Esophagus (tissue), 2 donors: ENCODE data around the gene CARD9. TPM values are rescaled to one million over a fixed set of nuclear protein-coding genes. Genes with fewer than 3 reads are reported as not detected.
A peak's percentile ranks its signal among the peaks of the same experiment; 100 is the strongest.

Source experiments
- H3K27ac ChIP-seq, 2 donors: one replicate each; pipeline ENCODE4 v1.5.1; 2013; ENCODE audit warnings: low read depth in 2 of 2, mild to moderate bottlenecking in 2 of 2, inconsistent platforms in 1 of 2, low read length in 1 of 2, moderate library complexity in 1 of 2
- H3K27me3 ChIP-seq, 2 donors: one replicate each; pipeline ENCODE4 v1.6.1; 2013; ENCODE audit warnings: low read length in 2 of 2, control low read depth in 1 of 2, mild to moderate bottlenecking in 1 of 2; ENCODE audit not compliant: insufficient read depth in 2 of 2, control insufficient read depth in 1 of 2
- H3K36me3 ChIP-seq, 2 donors: one replicate each; pipeline ENCODE4 v1.6.1; 2013; ENCODE audit warnings: low read length in 1 of 2; ENCODE audit not compliant: control insufficient read depth in 2 of 2, insufficient read depth in 2 of 2
- H3K4me1 ChIP-seq, 2 donors: one replicate each; pipeline ENCODE4 v1.6.1; 2013; ENCODE audit warnings: low read length in 1 of 2; ENCODE audit not compliant: control insufficient read depth in 2 of 2, insufficient read depth in 2 of 2
- H3K4me3 ChIP-seq, 2 donors: one replicate each; pipeline ENCODE4 v1.5.1; 2013; ENCODE audit warnings: low read length in 2 of 2, mild to moderate bottlenecking in 2 of 2, low read depth in 1 of 2, moderate library complexity in 1 of 2
- H3K9me3 ChIP-seq, 2 donors: one replicate each; pipeline ENCODE4 v1.6.1; 2013; ENCODE audit warnings: mild to moderate bottlenecking in 2 of 2, low read depth in 1 of 2, low read length in 1 of 2, moderate library complexity in 1 of 2; ENCODE audit not compliant: control insufficient read depth in 2 of 2, insufficient read depth in 1 of 2
- WGBS, 2 donors: extraction: QIAGEN DNeasy Blood & Tissue Kit; methylation state at CpG; one replicate each; pipeline ENCODE4 v1.1.7; 2013; 5-methylcytosine and 5-hydroxymethylcytosine counted together
- polyA plus RNA-seq, 2 donors: library from polyadenylated mRNA; stranded (reverse); fragments of 200-250 nt; gene quantifications; one replicate each; pipeline ENCODE4 v1.2.3, GENCODE V29; 2013
- donor health status: healthy with polysubstance abuse.
- donor health status: Bipolar disorder and iron deficiency.

Gene CARD9
- polyA plus RNA-seq, 2 donors, result 1.1 to 1.8 TPM

DNA sequence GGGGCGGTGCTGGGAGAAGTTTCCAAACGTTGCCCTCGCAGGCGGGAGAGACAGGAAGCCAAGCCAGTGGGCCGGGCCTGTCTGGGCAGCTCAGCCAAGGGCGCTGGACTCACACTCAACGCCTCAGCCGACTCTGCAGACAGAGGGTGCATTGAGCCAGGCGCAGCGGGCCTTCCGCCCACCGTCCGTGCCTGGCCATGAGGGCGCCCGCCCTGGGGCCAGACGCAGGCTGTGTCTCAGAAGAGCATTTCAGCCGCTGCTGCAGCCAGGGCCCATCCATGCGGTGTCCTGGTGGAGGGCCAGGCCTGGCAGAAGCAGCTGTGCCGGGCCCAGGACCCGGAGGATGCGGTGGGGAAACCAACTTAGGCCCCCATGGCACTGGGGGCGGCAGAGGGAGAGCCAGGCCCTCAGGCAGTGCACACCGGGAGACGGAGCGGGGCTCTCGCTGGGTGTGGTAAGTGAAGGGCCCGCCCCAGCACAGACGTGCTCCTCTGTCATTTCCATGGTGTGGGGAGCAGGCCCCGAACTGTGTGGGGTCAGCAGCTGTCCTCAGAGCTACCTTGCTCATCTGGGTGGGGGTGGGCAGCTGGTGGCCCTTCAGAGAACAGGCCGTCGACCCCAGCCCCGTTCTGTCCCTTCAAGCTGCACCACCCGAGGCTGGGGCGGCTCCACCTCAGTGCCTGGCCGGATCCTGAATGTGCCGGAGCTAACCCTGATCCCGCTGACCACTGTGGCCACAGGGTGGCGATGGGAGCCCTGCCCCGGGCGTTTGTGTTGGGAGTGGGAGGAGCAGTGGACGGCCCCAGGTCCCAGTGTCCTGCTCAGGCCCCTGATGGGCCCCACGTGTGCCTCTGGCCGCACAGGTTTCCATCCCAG, 27.9 kb downstream of the CARD9 start:
- H3K9me3 ChIP-seq, result no peaks in the 10 kb centered on the region
- peaks cover 7 to 22% of the 10 kb centered on the region in 2 donors for H3K4me1 ChIP-seq
- no peak overlapping the region for H3K4me3 ChIP-seq
- 28 to 40% methylated on average over 39 to 43 of the region's 43 CpGs for WGBS, 2 donors
- H3K27me3 ChIP-seq, result no peaks in the 10 kb centered on the region
- H3K27ac ChIP-seq, result peak overlapping the region in 1 of 2 donors; percentile 17
- H3K36me3 ChIP-seq, result no peaks in the 10 kb centered on the region

- Histone ChIP-seq H3K27me3 (no peaks in the 10 kb centered on the region), H3K36me3 (no peaks in the 10 kb centered on the region), H3K4me1 (peaks cover 7 to 22% of the 10 kb centered on the region in 2 donors), H3K27ac (no peak overlapping the region), H3K4me3 (no peak overlapping the region), H3K9me3 (no peaks in the 10 kb centered on the region)
- WGBS, 2 donors, result 60 to 64% methylated on average over 21 of the region's 21 CpGs
These were observed 28.8 kb downstream of the CARD9 start for GRCh38 chr9:136344544-136345280.

GRCh38 chr9:136343884-136344269, 29.6 kb downstream of the CARD9 start:
- H3K9me3 ChIP-seq, result no peaks in the 10 kb centered on the region
- no peaks in the 10 kb centered on the region for H3K27me3 ChIP-seq
- H3K36me3 ChIP-seq, result no peaks in the 10 kb centered on the region
- H3K4me1 ChIP-seq, result peaks cover 7 to 22% of the 10 kb centered on the region in 2 donors
- no peak overlapping the region for H3K4me3 ChIP-seq
- H3K27ac ChIP-seq, result no peak overlapping the region
- 93% methylated on average over 24 of the region's 24 CpGs for WGBS, 2 donors

DNA sequence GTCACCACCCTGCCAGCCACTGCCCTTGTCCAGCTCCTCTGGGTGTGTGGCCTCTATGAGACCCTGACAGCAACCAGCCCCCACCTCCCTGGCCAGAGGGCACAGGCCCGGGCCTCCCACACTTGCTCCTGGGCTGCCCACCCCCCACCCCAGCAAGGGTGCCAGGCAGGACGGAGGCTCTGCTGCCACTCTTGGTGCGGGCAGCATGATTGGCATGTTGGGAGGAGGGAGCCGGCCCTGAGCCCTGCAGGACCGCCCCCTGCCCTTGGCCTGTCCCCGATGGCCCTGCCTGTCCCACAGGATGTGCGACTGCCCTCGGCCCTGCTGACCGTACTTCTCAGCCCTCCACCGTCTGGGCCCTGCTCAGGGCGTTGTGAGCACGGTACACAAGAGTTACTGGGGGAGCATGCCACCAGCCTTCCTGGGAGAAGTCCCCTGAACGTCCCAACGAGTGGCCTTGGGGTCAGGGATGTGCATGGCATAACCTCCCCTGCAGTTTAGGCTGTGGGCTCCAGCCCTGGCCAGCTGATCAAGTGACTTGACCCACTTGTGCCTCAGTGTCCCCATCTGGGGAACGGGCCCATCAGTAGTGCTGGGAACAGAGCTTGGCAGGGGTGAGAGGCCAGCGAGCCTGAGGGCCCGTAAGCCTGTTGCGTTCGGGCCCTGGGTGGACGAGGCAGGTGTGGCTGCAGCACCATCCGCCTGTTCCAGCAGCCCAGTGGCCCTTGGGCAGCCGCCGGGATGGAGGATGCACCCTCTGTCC, 30.2 kb downstream of the CARD9 start:
- 61 to 69% methylated on average over 22 to 23 of the region's 23 CpGs for WGBS, 2 donors
- no peaks in the 10 kb centered on the region for H3K9me3 ChIP-seq
- H3K27ac ChIP-seq, result no peak overlapping the region

DNA sequence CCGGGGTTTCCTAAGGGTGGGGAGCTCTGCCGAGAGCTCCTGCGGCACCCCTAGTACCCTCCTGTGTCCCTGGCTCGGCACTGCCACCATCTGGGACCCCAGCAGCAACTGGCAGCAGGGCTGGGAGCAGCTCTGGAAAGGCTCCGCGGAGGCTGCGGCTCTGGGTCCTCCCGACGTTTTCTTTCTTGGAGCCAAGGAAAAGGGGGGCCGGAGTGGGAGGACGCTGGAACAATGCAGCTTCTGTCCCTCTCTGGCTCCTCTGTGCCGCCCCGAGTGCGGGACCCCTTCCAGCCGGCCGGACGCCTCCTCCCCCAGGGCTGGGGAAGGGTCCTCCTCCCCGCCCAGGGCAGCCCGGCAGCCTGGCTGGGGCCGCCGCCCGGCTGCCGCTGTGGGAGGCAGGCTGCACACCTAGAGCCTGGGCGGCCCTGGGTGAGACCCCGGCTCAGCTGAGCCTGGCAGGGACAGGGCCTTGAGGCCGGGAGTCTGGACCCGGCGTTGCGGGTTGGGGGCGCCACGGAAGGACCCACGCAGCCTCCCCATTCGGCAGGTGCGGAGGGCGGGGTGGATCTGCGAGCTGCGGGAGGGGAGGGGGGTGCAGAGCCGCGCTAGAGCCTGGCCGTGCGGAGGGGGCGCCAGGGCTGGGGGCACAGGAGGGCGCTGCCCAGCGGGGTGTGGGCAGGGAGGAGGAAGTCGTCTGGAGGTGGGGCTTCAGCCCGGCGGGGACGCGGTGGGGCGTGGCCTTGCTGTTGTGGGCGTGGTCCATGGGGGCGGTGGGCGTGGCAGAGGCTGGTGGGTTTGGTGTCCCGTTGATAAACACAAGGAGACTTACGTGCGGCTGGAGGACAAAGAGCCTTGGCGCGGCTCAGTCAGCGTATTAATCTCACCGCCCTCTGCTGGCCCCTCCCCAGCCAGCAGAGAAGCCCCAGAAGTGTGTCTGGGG, 31.0 kb downstream of the CARD9 start:
- H3K27me3 ChIP-seq, result no peaks in the 10 kb centered on the region
- H3K4me3 ChIP-seq, result peak overlapping the region; percentile 21 to 25
- H3K36me3 ChIP-seq, result peaks cover 0 to 2% of the 10 kb centered on the region in 2 donors
- no peaks in the 10 kb centered on the region for H3K9me3 ChIP-seq
- peaks cover 7 to 22% of the 10 kb centered on the region in 2 donors for H3K4me1 ChIP-seq
- H3K27ac ChIP-seq, result no peak overlapping the region
- WGBS, 2 donors, result 14 to 19% methylated on average over 56 to 60 of the region's 60 CpGs

More for the DNA sequence above, 30.2 kb downstream of the CARD9 start:
- Histone ChIP-seq H3K4me1 (peaks cover 7 to 22% of the 10 kb centered on the region in 2 donors), H3K27me3 (no peaks in the 10 kb centered on the region), H3K36me3 (no peaks in the 10 kb centered on the region), H3K4me3 (no peak overlapping the region)

DNA sequence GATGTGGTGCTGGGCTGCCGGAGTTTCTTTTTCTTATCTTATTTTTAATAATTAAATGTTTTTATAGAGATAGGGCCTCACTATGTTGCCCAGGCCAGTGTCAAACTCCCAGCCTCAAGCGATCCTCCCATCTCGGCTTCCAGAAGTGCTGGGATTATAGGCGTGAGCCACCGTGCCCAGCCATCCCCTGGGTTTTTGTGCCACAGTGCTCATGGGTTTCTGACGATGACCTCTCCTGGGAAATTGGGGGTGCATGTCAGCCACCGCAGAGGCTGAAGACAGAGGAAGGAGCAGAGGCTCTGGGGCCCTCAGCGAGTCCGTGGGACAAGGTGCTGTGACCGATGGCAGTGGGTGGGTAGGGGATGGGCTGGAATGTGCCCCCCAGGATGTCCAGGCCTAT, 31.7 kb downstream of the CARD9 start:
- 72 to 74% methylated on average over 9 to 10 of the region's 10 CpGs for WGBS, 2 donors
- Histone ChIP-seq H3K4me3 (no peak overlapping the region), H3K36me3 (peaks cover 0 to 6% of the 10 kb centered on the region in 2 donors), H3K9me3 (no peaks in the 10 kb centered on the region), H3K27me3 (no peaks in the 10 kb centered on the region), H3K27ac (no peak overlapping the region), H3K4me1 (peaks cover 7 to 22% of the 10 kb centered on the region in 2 donors)

GRCh38 chr9:136341042-136341655, 32.3 kb downstream of the CARD9 start:
- Histone ChIP-seq H3K27me3 (no peaks in the 10 kb centered on the region), H3K9me3 (no peaks in the 10 kb centered on the region), H3K4me3 (no peak overlapping the region), H3K27ac (no peak overlapping the region), H3K36me3 (peaks cover 0 to 6% of the 10 kb centered on the region in 2 donors), H3K4me1 (peaks cover 7 to 21% of the 10 kb centered on the region in 2 donors)
- 84 to 87% methylated on average over 16 to 18 of the region's 18 CpGs for WGBS, 2 donors

- WGBS, 2 donors, result 92 to 93% methylated on average over 28 of the region's 28 CpGs
- peaks cover 0 to 6% of the 10 kb centered on the region in 2 donors for H3K36me3 ChIP-seq
These were observed 33.0 kb downstream of the CARD9 start for GRCh38 chr9:136340356-136341041.

More at GRCh38 chr9:136340356-136341041, 33.0 kb downstream of the CARD9 start:
- Histone ChIP-seq H3K4me3 (no peak overlapping the region), H3K9me3 (no peaks in the 10 kb centered on the region), H3K4me1 (peaks cover 7 to 15% of the 10 kb centered on the region in 2 donors), H3K27ac (no peak overlapping the region), H3K27me3 (no peaks in the 10 kb centered on the region)
